Activated T-cell treated with anti-CD3 and anti-CD28 coated beads, Interleukin-2, amount 50 U/mL, for 72 hours (primary cell): ENCODE measurements around the gene TSEN15. TPM values are rescaled to one million over a fixed set of nuclear protein-coding genes. Genes with fewer than 3 reads are reported as not detected.
A peak's percentile ranks its signal among the peaks of the same experiment; 100 is the strongest.

Source experiments
- ATAC-seq, 2 donors: fragments of 150-1000 bp; cut with Tn5 transposase; replicated peaks in 1 of 2; 2 replicates each; pipeline ENCODE4 v1.10.0; 2021; ENCODE audit warnings: moderate library complexity in 2 of 2, mild to moderate bottlenecking in 1 of 2
- DNase-seq, 2 donors: peaks; one replicate each; pipeline ENCODE4 v3.0.0; 2021 to 2022; ENCODE audit warnings: mixed read lengths in 1 of 2
- H3K27ac Mint-ChIP-seq: one replicate; pipeline ENCODE4 v1.8.0; 2022; ENCODE audit warnings: mild to moderate bottlenecking, moderate library complexity, mixed read lengths
- H3K27me3 Mint-ChIP-seq: one replicate; pipeline ENCODE4 v1.8.0; 2022; ENCODE audit warnings: low read depth, mixed read lengths
- H3K36me3 Mint-ChIP-seq, 2 donors: one replicate each; pipeline ENCODE4 v1.8.0; 2022; ENCODE audit warnings: mixed read lengths in 2 of 2, mild to moderate bottlenecking in 1 of 2; ENCODE audit not compliant: insufficient read depth in 2 of 2
- H3K4me1 Mint-ChIP-seq: one replicate; pipeline ENCODE4 v1.8.0; 2022; ENCODE audit warnings: low read depth, mixed read lengths
- H3K4me3 Mint-ChIP-seq, 2 donors: one replicate each; pipeline ENCODE4 v1.8.0; 2022; ENCODE audit warnings: mild to moderate bottlenecking in 2 of 2, mixed read lengths in 2 of 2, moderate library complexity in 2 of 2
- H3K9me3 Mint-ChIP-seq, 2 donors: one replicate each; pipeline ENCODE4 v1.8.0; 2022; ENCODE audit warnings: mixed read lengths in 2 of 2
- total RNA-seq, 2 donors: library from RNA; stranded (reverse); gene quantifications; one replicate each; pipeline ENCODE4 v1.2.3, GENCODE V29; 2022

The TSEN15 gene
- 10 to 100 TPM; 74.2 to 82.3 TPM for total RNA-seq

DNA sequence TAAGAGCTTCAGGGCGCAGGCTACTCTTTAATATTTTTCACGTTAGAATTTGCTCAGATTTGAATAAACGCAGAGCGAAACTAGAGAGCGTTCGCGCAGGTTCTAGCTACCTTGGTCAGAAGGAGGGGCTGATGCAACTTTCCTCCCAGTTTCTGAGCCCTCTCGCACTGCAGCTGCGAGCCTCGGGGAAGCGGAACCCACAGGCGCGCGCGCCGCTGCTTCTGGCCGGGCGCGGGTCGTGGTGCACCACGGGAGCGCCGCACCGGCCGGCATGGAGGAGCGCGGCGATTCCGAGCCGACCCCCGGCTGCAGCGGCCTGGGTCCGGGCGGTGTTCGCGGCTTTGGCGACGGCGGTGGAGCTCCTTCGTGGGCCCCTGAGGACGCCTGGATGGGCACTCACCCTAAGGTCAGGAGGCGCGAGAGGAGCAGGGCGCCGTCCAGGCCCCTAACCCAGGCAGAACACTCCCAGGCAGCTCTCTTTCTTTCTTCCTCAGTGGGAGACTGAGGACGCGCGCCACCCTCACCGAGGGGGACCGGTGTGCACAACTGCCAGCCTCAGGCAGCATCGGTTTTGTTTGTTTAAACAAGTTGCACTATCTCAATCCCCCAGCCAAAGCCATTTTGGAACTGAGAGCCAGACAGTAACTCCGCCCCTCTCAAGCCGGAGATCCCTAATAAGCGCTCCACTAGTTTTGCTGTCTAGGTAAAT lies at the start of gene TSEN15:
Gene TSEN15 (plus strand): TSS at position 246 of the 709 bp plus-strand sequence. CDS start 26 bp downstream, at position 272.
- H3K4me3 Mint-ChIP-seq: peak within 1 kb of the TSS; percentile 90 to 94
- H3K4me1 Mint-ChIP-seq: peaks cover 45% of the 10 kb centered on the region
- H3K27ac Mint-ChIP-seq: peak within 1 kb of the TSS; percentile 99
- H3K27me3 Mint-ChIP-seq: peaks cover 22% of the 10 kb centered on the region
- no peaks in the 10 kb centered on the region for H3K9me3 Mint-ChIP-seq
- DNase-seq: peak; percentile 84 to 85
- peaks cover 7 to 16% of the 10 kb centered on the region in 2 donors for H3K36me3 Mint-ChIP-seq
- peak; percentile 98 for ATAC-seq

DNA sequence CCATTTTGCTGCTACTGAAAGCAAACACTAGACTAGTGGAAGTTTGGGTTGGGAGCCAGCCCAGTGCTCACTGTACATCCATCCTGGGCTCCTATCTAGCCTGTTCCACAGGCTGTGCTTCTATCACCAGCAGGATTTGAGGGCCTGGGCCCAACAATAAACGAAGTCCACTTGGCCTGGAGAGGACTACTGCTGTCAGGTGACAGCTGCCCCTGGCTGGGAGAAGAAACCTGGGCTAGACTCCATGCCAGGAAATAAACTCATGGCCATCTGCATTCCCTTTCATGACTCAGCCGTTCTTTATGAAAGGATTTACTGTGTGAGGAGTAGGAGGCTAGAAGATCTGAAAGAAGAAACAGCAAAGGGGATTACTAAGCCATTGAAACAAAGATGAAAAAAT lies 49.5 kb upstream of the TSEN15 start:
- H3K36me3 Mint-ChIP-seq: no peaks in the 10 kb centered on the region
- no peak for ATAC-seq
- DNase-seq: no peak
- peaks cover 12% of the 10 kb centered on the region for H3K4me1 Mint-ChIP-seq
- peaks cover 0 to 2% of the 10 kb centered on the region in 2 donors for H3K9me3 Mint-ChIP-seq
- H3K27ac Mint-ChIP-seq: no peak overlapping the region
- no peaks in the 10 kb centered on the region for H3K27me3 Mint-ChIP-seq
- H3K4me3 Mint-ChIP-seq: no peak overlapping the region

GRCh38 chr1:184004935-184005334 lies 46.6 kb upstream of the TSEN15 start:
- Mint-ChIP-seq H3K27ac (no peak overlapping the region), H3K27me3 (no peaks in the 10 kb centered on the region), H3K36me3 (no peaks in the 10 kb centered on the region), H3K4me3 (no peak overlapping the region), H3K9me3 (peaks cover 0 to 2% of the 10 kb centered on the region in 2 donors), H3K4me1 (peaks cover 12% of the 10 kb centered on the region)
- no peak for ATAC-seq
- no peak for DNase-seq

DNA sequence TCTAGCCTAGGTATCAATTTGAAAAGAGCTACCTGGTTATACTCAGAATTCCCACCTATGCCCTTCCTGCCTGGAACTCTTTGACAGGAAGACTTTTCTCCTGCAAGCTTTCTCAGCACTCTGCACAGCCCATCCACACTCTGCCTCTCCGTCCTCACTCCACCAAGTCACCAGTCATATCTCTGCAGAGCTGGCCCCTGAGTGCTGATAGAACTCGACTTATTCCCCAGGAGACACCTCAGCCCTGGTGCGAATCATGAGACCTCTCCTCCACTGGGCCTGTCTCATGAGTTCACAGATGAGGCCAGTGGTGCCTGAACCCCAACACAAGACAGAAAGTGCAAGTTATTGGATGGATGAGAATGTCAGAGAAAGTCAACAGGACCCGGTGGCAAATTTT lies 46.0 kb upstream of the TSEN15 start:
- H3K27me3 Mint-ChIP-seq: no peaks in the 10 kb centered on the region
- H3K4me3 Mint-ChIP-seq: no peak overlapping the region
- peaks cover 0 to 2% of the 10 kb centered on the region in 2 donors for H3K9me3 Mint-ChIP-seq
- H3K4me1 Mint-ChIP-seq: peaks cover 12% of the 10 kb centered on the region
- no peaks in the 10 kb centered on the region for H3K36me3 Mint-ChIP-seq
- H3K27ac Mint-ChIP-seq: no peak overlapping the region
- DNase-seq (no peak), ATAC-seq (no peak)

DNA sequence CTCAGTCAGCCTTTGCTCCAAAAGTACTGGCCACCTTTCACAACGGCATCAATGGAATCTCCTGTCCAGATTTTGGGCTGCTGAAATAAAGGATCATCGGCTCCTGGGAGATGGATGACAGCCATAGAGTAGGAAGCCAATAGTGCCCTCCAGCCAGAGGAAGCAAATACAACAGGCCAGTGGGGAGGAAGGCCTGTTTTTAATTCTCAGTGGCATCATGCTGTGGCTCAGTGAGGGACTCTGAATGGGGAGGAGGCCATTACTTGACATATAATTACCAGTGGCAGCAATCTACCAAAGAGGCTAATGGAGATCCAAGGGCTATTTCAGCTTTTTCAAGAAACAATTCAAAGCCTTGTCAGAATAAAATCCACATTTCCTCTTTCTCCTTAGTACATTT lies 40.7 kb upstream of the TSEN15 start:
- Mint-ChIP-seq H3K27me3 (peaks cover 28% of the 10 kb centered on the region), H3K9me3 (no peaks in the 10 kb centered on the region), H3K36me3 (no peaks in the 10 kb centered on the region), H3K27ac (no peak overlapping the region), H3K4me3 (no peak overlapping the region), H3K4me1 (no peaks in the 10 kb centered on the region)
- no peak for ATAC-seq
- no peak for DNase-seq

- Mint-ChIP-seq H3K4me3 (no peak overlapping the region), H3K36me3 (no peaks in the 10 kb centered on the region), H3K9me3 (no peaks in the 10 kb centered on the region), H3K27ac (peak overlapping the region; percentile 34), H3K27me3 (peaks cover 28% of the 10 kb centered on the region), H3K4me1 (no peaks in the 10 kb centered on the region)
- no peak for DNase-seq
- no peak for ATAC-seq
Measured at GRCh38 chr1:184012187-184012586, 39.3 kb upstream of the TSEN15 start.

DNA sequence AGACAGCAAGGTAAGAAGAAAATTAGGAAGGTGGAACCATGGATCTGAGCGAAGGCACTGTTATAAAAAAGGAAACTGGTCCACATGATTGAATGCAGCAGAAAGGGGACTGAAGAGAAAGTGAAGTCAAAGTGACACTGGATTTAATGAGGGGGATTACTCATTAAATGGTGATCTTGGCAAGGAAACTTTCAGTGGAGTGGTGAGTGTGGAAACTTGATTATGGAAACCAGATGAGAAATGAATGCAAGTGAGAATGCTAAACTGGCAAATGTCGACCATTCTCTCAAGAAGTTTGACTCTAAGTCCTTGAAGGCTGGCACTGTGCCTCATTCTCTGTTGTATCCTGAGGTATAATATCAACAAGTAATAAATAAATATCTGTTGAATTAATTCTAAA lies 37.3 kb upstream of the TSEN15 start:
- H3K4me1 Mint-ChIP-seq: no peaks in the 10 kb centered on the region
- no peaks in the 10 kb centered on the region for H3K9me3 Mint-ChIP-seq
- DNase-seq: no peak
- no peak for ATAC-seq
- no peak overlapping the region for H3K27ac Mint-ChIP-seq
- peaks cover 28% of the 10 kb centered on the region for H3K27me3 Mint-ChIP-seq
- H3K36me3 Mint-ChIP-seq: no peaks in the 10 kb centered on the region
- no peak overlapping the region for H3K4me3 Mint-ChIP-seq

DNA sequence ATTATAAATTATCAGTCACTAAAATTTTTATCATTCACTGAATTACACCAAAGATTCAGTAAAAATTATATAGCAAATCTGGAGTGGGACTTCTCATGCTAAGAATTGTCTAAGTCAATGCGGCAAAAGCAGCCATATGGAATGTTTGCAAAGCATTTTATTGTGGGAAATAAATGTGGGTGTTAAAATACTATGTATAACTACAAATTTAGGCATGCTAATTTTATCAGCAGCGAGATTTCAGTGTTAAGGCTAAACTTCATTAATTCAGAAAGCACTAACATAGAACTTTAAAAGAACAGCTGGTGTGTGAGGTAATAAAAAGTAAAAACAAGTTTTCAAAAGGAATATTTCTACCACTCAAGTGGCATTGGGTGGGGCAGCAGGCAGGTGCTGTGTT lies 35.4 kb upstream of the TSEN15 start:
- Mint-ChIP-seq H3K4me1 (no peaks in the 10 kb centered on the region), H3K36me3 (no peaks in the 10 kb centered on the region), H3K4me3 (no peak overlapping the region), H3K9me3 (no peaks in the 10 kb centered on the region), H3K27me3 (peaks cover 38% of the 10 kb centered on the region), H3K27ac (no peak overlapping the region)
- ATAC-seq (no peak), DNase-seq (no peak)

- Mint-ChIP-seq H3K4me3 (no peak overlapping the region), H3K27ac (no peak overlapping the region), H3K9me3 (no peaks in the 10 kb centered on the region), H3K36me3 (no peaks in the 10 kb centered on the region), H3K27me3 (peaks cover 46% of the 10 kb centered on the region), H3K4me1 (no peaks in the 10 kb centered on the region)
- no peak for DNase-seq
- ATAC-seq: no peak
Measured at GRCh38 chr1:184017306-184017705, 34.2 kb upstream of the TSEN15 start.

DNA sequence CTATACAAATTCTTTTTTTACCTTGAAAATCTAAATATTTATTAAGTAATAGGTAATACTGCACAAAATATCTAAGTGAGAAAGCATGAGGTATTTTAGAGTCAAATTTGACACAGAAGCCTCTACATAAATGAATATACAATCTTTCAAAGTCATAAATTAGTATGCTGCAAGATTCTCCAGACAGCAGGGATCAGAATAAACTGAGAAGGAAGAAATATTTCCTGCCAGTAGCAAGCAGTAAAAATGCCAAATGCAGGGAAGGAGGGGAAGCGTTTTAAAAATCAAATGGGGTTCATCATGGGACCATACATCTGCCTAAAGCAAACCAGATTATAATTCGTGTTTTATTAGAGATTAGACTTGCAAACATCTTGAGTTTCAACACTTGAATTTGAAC lies 32.9 kb upstream of the TSEN15 start:
- DNase-seq: no peak
- Mint-ChIP-seq H3K36me3 (no peaks in the 10 kb centered on the region), H3K27me3 (peaks cover 39% of the 10 kb centered on the region), H3K4me1 (no peaks in the 10 kb centered on the region), H3K4me3 (no peak overlapping the region), H3K9me3 (no peaks in the 10 kb centered on the region), H3K27ac (peak overlapping the region; percentile 29)
- ATAC-seq: no peak

- no peak overlapping the region for H3K4me3 Mint-ChIP-seq
- no peaks in the 10 kb centered on the region for H3K4me1 Mint-ChIP-seq
Measured at GRCh38 chr1:184019069-184019468, 32.5 kb upstream of the TSEN15 start.

GRCh38 chr1:184019506-184019905 lies 32.0 kb upstream of the TSEN15 start:
- Mint-ChIP-seq H3K27ac (no peak overlapping the region), H3K4me1 (no peaks in the 10 kb centered on the region), H3K9me3 (no peaks in the 10 kb centered on the region), H3K4me3 (no peak overlapping the region), H3K27me3 (peaks cover 30% of the 10 kb centered on the region), H3K36me3 (no peaks in the 10 kb centered on the region)
- no peak for DNase-seq
- no peak for ATAC-seq

More at GRCh38 chr1:184019069-184019468, 32.5 kb upstream of the TSEN15 start:
- Mint-ChIP-seq H3K36me3 (no peaks in the 10 kb centered on the region), H3K27me3 (peaks cover 35% of the 10 kb centered on the region), H3K9me3 (no peaks in the 10 kb centered on the region), H3K27ac (no peak overlapping the region)
- no peak for DNase-seq
- no peak for ATAC-seq

DNA sequence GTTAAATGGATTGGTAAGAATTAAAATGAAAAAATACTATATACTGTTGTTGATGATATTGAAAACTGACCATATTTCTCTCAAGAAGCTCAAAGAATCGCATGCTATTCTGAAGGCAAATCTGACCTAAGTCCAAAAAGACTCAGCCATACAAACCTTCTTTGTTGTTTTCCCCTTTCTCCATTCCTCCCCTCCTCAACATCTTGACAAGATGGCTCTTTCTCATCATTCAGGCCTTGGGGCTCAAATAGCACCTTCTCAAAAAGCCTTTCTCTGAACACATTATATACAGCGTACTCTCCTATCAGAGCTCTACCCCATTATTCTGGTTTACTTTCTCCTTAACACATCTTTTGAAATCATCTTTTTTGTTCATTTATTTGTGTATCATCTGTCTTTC lies 31.2 kb upstream of the TSEN15 start:
- Mint-ChIP-seq H3K27ac (no peak overlapping the region), H3K4me1 (no peaks in the 10 kb centered on the region), H3K36me3 (no peaks in the 10 kb centered on the region), H3K4me3 (no peak overlapping the region), H3K27me3 (peaks cover 23% of the 10 kb centered on the region), H3K9me3 (no peaks in the 10 kb centered on the region)
- DNase-seq (no peak), ATAC-seq (no peak)

DNA sequence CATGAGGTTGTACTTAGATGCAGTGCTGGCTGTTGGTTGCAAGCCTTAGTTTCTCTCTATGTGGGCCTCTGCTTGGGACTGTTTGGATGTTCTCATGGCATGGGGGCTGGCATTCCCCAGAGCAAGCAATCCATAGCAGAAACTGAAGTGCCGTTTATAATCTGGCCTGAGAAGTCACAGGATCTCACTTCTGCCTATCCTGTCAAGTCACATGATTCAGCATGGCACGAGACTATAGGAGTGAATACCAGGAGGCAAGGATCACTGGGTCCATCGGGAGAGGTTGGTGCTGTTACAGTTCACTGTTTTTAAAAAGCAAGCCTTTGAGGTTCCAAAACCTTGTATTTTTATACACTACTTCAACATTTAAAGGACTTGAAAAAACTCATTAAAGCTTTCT lies 30.7 kb upstream of the TSEN15 start:
- Mint-ChIP-seq H3K4me3 (no peak overlapping the region), H3K36me3 (no peaks in the 10 kb centered on the region), H3K4me1 (no peaks in the 10 kb centered on the region), H3K27ac (no peak overlapping the region), H3K27me3 (peaks cover 23% of the 10 kb centered on the region), H3K9me3 (no peaks in the 10 kb centered on the region)
- no peak for DNase-seq
- no peak for ATAC-seq
